COR-L47 (cell line): Measurements from ENCODE around the gene FRRS1.
A peak's percentile ranks its signal among the peaks of the same experiment; 100 is the strongest.
"Not testable (repeated sequence)": the region's sequence is repeated elsewhere in the genome, so short reads cannot be mapped to it uniquely, and the experiment has no call there.

Experiments
- DNase-seq: peaks from one replicate; lab custom pipeline; 2025; lab: John Stamatoyannopoulos, UW

The FRRS1 gene

GRCh38 chr1:99766378-99766800, at the start of gene FRRS1:
Gene FRRS1 (minus strand): TSS chr1:99766635. CDS start chr1:99748768, 17,867 bp downstream.
- peak; percentile 38 for DNase-seq

- DNase-seq: no peak
These were observed 48.0 kb upstream of the FRRS1 start for GRCh38 chr1:99814373-99814900.

GRCh38 chr1:99811747-99812146, 45.3 kb upstream of the FRRS1 start:
- DNase-seq: no peak

GRCh38 chr1:99811075-99811474, 44.6 kb upstream of the FRRS1 start:
- no peak for DNase-seq

GRCh38 chr1:99808391-99809115, 42.1 kb upstream of the FRRS1 start:
- peak; percentile 68 for DNase-seq

GRCh38 chr1:99806882-99807281, 40.4 kb upstream of the FRRS1 start:
- no peak for DNase-seq

GRCh38 chr1:99801584-99801983, 35.1 kb upstream of the FRRS1 start:
- no peak for DNase-seq

GRCh38 chr1:99793861-99794260, 27.4 kb upstream of the FRRS1 start:
- DNase-seq: not testable (repeated sequence)

- no peak for DNase-seq
These were observed 23.3 kb upstream of the FRRS1 start for GRCh38 chr1:99789715-99790114.

- DNase-seq: no peak
These were observed 22.5 kb upstream of the FRRS1 start for GRCh38 chr1:99788896-99789295.

GRCh38 chr1:99786751-99787501, 20.5 kb upstream of the FRRS1 start:
- no peak for DNase-seq

- no peak for DNase-seq
These were observed 18.4 kb upstream of the FRRS1 start for GRCh38 chr1:99784809-99785255.

GRCh38 chr1:99784143-99784542, 17.7 kb upstream of the FRRS1 start:
- DNase-seq: no peak

GRCh38 chr1:99782920-99783319, 16.5 kb upstream of the FRRS1 start:
- DNase-seq: no peak

GRCh38 chr1:99782397-99782796, 16.0 kb upstream of the FRRS1 start:
- no peak for DNase-seq

- no peak for DNase-seq
These were observed 15.4 kb upstream of the FRRS1 start for GRCh38 chr1:99781798-99782197.

- DNase-seq: no peak
These were observed 11.3 kb upstream of the FRRS1 start for GRCh38 chr1:99777752-99778151.

GRCh38 chr1:99776120-99776519, 9.7 kb upstream of the FRRS1 start:
- DNase-seq: no peak

- no peak for DNase-seq
These were observed 6.4 kb upstream of the FRRS1 start for GRCh38 chr1:99772809-99773208.

- DNase-seq: no peak
These were observed 5.1 kb upstream of the FRRS1 start for GRCh38 chr1:99771513-99771918.

- no peak for DNase-seq
These were observed 2.2 kb upstream of the FRRS1 start for GRCh38 chr1:99768524-99769245.

GRCh38 chr1:99768104-99768503, 1.7 kb upstream of the FRRS1 start:
- no peak for DNase-seq
